Endothelial cell of umbilical vein (primary cell): Measurements from ENCODE around the gene SLC38A10. TPM values are rescaled to one million over a fixed set of nuclear protein-coding genes. Genes with fewer than 3 reads are reported as not detected.

ENCODE experiments used
- BruUV-seq: library from RNA; stranded (reverse); fragments of 400-500 nt; replicated peaks from 2 replicates; lab custom pipeline; 2021; lab: Mats Ljungman, UMichigan
- CTCF ChIA-PET: fragments of 300-600, 350-600 bp; sonication (Branson Sonifier 250); formaldehyde crosslinking; loops from one replicate; lab custom pipeline; 2021; ENCODE audit warnings: antibody characterized with exemption, inconsistent platforms; lab: Charles Lee
- POLR2A ChIA-PET: fragments of 300-600, 350-600 bp; sonication (Branson Sonifier 250); formaldehyde crosslinking; loops from one replicate; lab custom pipeline; 2021; ENCODE audit warnings: antibody characterized with exemption, inconsistent platforms; lab: Charles Lee
- DNase-seq: peaks from one replicate; pipeline ENCODE4 v3.0.0-alpha.2; 2011; ENCODE audit warnings: low read depth, low spot score
- FAIRE-seq: peaks from 2 replicates; lab custom pipeline; 2011; peaks lifted over from hg19 to GRCh38; lab: Jason Lieb, UNC
- H2AFZ ChIP-seq: 2 replicates; pipeline ENCODE4 v1.6.0; 2012; ENCODE audit warnings: low read depth, low read length, control low read depth, inconsistent platforms
- H3K27ac ChIP-seq: 2 replicates; pipeline ENCODE4 v1.5.1; 2011; ENCODE audit warnings: low read depth, mild to moderate bottlenecking, control low read depth, low read length, moderate library complexity; ENCODE audit not compliant: insufficient read depth
- H3K27me3 ChIP-seq, 2 experiments: 2 replicates each; pipeline versions ENCODE4 v1.6.0 to v1.6.1; 2011; ENCODE audit warnings: low read length in 2 of 2, mixed read lengths in 1 of 2; ENCODE audit not compliant: control insufficient read depth in 2 of 2, insufficient read depth in 2 of 2
- H3K36me3 ChIP-seq, 2 experiments: 2 replicates in 1 of 2; 3 replicates in 1 of 2; pipeline ENCODE4 v1.5.1; 2011; ENCODE audit warnings: low read length in 2 of 2, mild to moderate bottlenecking in 1 of 2, moderate library complexity in 1 of 2; ENCODE audit not compliant: control insufficient read depth in 2 of 2, insufficient read depth in 2 of 2; ENCODE audit errors: extremely low read depth in 1 of 2
- H3K4me1 ChIP-seq: 3 replicates; pipeline ENCODE4 v1.5.1; 2011; ENCODE audit warnings: mild to moderate bottlenecking, low read length; ENCODE audit not compliant: control insufficient read depth, insufficient read depth; ENCODE audit errors: extremely low read depth
- H3K4me2 ChIP-seq: 2 replicates; pipeline ENCODE4 v1.6.1; 2011; ENCODE audit warnings: low read length, control low read depth, mixed read lengths; ENCODE audit not compliant: insufficient read depth
- H3K4me3 ChIP-seq, 3 experiments: fragments of 200-600 bp in 1 of 3; sonication (generic), shearing (Covaris generic) in 1 of 3; replicated peaks in 1 of 3; 2 replicates each; pipeline ENCODE4 v1.5.1; 2011 to 2016; ENCODE audit warnings: control low read depth in 3 of 3, low read length in 3 of 3, mild to moderate bottlenecking in 2 of 3, inconsistent platforms in 1 of 3, low read depth in 1 of 3, moderate library complexity in 1 of 3; ENCODE audit not compliant: insufficient read depth in 1 of 3
- H3K79me2 ChIP-seq: 2 replicates; pipeline ENCODE4 v1.6.0; 2012; ENCODE audit warnings: low read length, inconsistent platforms; ENCODE audit not compliant: control insufficient read depth, insufficient read depth
- H3K9ac ChIP-seq: replicated peaks from 2 replicates; pipeline ENCODE3; 2011; ENCODE audit warnings: low read length, control low read depth; ENCODE audit not compliant: insufficient read depth; ENCODE audit errors: extremely low read depth
- H3K9me1 ChIP-seq: replicated peaks from 3 replicates; pipeline ENCODE4 v1.6.0; 2011; ENCODE audit warnings: mild to moderate bottlenecking, low read length; ENCODE audit not compliant: control insufficient read depth, insufficient read depth; ENCODE audit errors: extremely low read depth
- H3K9me3 ChIP-seq: replicated peaks from 2 replicates; pipeline ENCODE4 v1.5.1; 2012; ENCODE audit warnings: low read length, inconsistent platforms; ENCODE audit not compliant: control insufficient read depth, insufficient read depth
- H4K20me1 ChIP-seq: replicated peaks from 2 replicates; pipeline ENCODE3; 2011; ENCODE audit warnings: mild to moderate bottlenecking, low read length; ENCODE audit not compliant: control insufficient read depth, insufficient read depth; ENCODE audit errors: extremely low read depth
- EZH2 ChIP-seq: IDR thresholded peaks from 2 replicates; pipeline ENCODE4 v1.6.1; 2012; ENCODE audit warnings: borderline replicate concordance, low read depth, mild to moderate bottlenecking, moderate library complexity, low read length, inconsistent platforms; ENCODE audit not compliant: severe bottlenecking
- FOS ChIP-seq: IDR thresholded peaks from 2 replicates; pipeline ENCODE4 v1.6.1; 2011; ENCODE audit warnings: mild to moderate bottlenecking, low read length, moderate library complexity, borderline replicate concordance; ENCODE audit not compliant: insufficient read depth
- GATA2 ChIP-seq: IDR thresholded peaks from 2 replicates; pipeline ENCODE4 v1.7.0; 2011; ENCODE audit warnings: low read depth, mild to moderate bottlenecking, moderate library complexity, mixed read lengths, low read length; ENCODE audit not compliant: insufficient read length, insufficient read depth
- JUN ChIP-seq: IDR thresholded peaks from 2 replicates; pipeline ENCODE4 v1.6.1; 2011; ENCODE audit warnings: borderline replicate concordance, low read depth; ENCODE audit not compliant: insufficient read length, insufficient read depth
- MYC ChIP-seq: IDR thresholded peaks from one replicate; pipeline ENCODE4 v1.6.1; 2011; ENCODE audit warnings: mild to moderate bottlenecking, low read depth, low read length
- POLR2A ChIP-seq: IDR thresholded peaks from 2 replicates; pipeline ENCODE4 v1.6.1; 2012; ENCODE audit warnings: low read depth, mild to moderate bottlenecking, control low read depth, low read length
- POLR2AphosphoS5 ChIP-seq: IDR thresholded peaks from 2 replicates; pipeline ENCODE4 v1.6.1; 2012; ENCODE audit warnings: low read depth, mild to moderate bottlenecking, control low read depth, low read length, moderate library complexity; ENCODE audit not compliant: insufficient read depth
- dilution Hi-C: fragments of 300-500 bp; cut with MboI; formaldehyde crosslinking; loops from one replicate; pipeline ENCODE4 v1.15.0; 2019; ENCODE audit warnings: low sequenced_read_pairs; ENCODE audit not compliant: extremely low pct_ligation_motif_present
- intact Hi-C: fragments of 100-400 bp; cut with micrococcal nuclease; formaldehyde crosslinking; loops from one replicate; pipeline ENCODE4 v1.10.0; 2022
- polyA plus RNA-seq, 4 experiments: library from polyadenylated mRNA; depleted of rRNA in 3 of 4; stranded (reverse) in 3 of 4; unstranded in 1 of 4; fragments of >200 nt; gene quantifications; 2 replicates each; pipeline versions ENCODE4 v1.2.1 to v1.2.3, GENCODE V29; 2011 to 2012; ENCODE audit warnings: missing spikeins in 1 of 4
- total RNA-seq: library from RNA; stranded (reverse); gene quantifications from 2 replicates; pipeline ENCODE4 v1.2.3, GENCODE V29; 2021
- TF ChIP-seq, protein P1 (sequence below), 2 donors: IDR thresholded peaks; 1 replicate in 1 of 2; 2 replicates in 1 of 2; pipeline ENCODE4 v1.5.1; 2011; ENCODE audit warnings: low read length in 2 of 2, mild to moderate bottlenecking in 2 of 2, moderate library complexity in 2 of 2, control low read depth in 1 of 2, inconsistent platforms in 1 of 2, low read depth in 1 of 2; ENCODE audit not compliant: insufficient read depth in 1 of 2; ENCODE audit errors: extremely low read depth in 1 of 2
- TF ChIP-seq, protein P2 (sequence below): IDR thresholded peaks from 2 replicates; pipeline ENCODE4 v1.6.1; 2011; ENCODE audit not compliant: insufficient read depth, insufficient read length

The SLC38A10 gene
- total and polyA plus RNA-seq, 2 donors (not counting 3 experiments of a cell fraction or from before 2014, with no cell fraction given), result 72.7 to 113 TPM

DNA sequence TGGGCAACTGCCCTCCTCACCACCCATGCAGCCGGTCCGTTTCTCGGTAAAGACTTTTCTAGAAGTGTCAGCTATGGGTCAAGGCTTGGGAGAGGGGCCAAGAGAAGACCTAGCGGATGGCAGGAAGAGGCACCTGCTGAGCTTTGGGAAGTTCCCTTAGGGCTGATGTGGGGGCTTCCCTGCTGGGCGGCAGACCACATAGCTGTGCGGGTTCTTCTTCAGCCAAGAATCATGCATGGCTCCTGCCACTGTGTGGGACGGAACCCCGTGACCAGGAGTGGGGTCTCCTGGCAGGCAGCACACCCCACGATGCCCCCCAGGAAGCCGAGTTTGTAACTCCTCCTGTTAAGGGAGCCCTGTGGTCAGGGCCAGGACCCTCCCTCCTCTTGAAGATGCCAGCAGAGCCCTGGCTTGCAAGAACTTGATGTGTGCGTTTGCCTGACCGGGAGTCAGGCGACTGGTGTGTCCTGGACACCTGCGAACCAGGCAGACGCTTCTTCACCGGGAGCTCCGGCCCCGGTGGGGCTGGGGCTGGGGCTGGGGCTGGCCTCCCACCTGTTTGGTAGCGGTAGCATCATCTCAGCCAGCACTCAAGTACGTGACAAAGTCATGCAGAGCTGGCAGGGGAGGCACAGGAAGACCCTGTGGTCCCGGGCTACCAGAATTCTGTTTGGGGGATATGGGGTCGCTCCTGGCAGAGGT lies 17.7 kb upstream of the SLC38A10 start:
- FAIRE-seq (no peak), DNase-seq (no peak)
- ChIA-PET POLR2A (no interaction called here), CTCF (interaction anchor here (0.8 to 1.2 kb wide), 2 partner anchors 52 to 82 kb away, joined by 3 read pairs; partner anchors contain the start of gene BAHCC1)
- dilution Hi-C loops, result no loop called here
- Histone ChIP-seq H4K20me1 (no peaks in the 10 kb centered on the region), H3K79me2 (no peaks in the 10 kb centered on the region), H3K4me3 (no peak overlapping the region), H3K9me1 (no peaks in the 10 kb centered on the region), H3K27me3 (no peaks in the 10 kb centered on the region), H3K36me3 (no peaks in the 10 kb centered on the region), H3K27ac (no peak overlapping the region), H3K9ac (no peak overlapping the region), H3K4me2 (no peak overlapping the region), H2AFZ (no peak overlapping the region), H3K9me3 (no peaks in the 10 kb centered on the region), H3K4me1 (peaks cover 2% of the 10 kb centered on the region)
- BruUV-seq, result no TSS peak
- TF ChIP-seq JUN (no peak), MYC (no peak), GATA2 (no peak), FOS (no peak), EZH2 (no peak)
- intact Hi-C loops, result no loop called here

DNA sequence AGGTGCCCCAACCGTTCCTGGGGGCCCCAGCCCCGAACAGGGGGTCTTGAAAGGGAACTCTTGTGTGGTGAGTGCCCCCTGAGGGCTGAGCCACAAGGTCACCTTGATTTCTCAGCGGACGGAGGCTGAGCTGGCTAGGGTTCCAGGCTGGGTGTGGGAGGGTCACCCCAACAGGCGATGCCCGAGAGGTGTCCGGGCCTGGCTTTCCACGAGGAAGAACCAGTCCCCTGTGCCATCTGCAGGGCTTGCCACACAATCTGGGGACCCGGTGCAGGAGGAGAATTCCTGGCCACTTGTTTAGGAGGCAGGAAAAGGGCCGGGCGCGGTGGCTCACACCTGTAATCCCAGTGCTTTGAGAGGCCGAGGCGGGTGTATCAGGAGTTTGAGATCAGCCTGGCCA lies 16.8 kb upstream of the SLC38A10 start:
- no peaks in the 10 kb centered on the region for H3K27me3 ChIP-seq
- peaks cover 2% of the 10 kb centered on the region for H3K4me1 ChIP-seq
- H3K27ac ChIP-seq, result no peak overlapping the region
- no peaks in the 10 kb centered on the region for H3K9me1 ChIP-seq
- dilution Hi-C loops, result no loop called here
- no peak overlapping the region for H2AFZ ChIP-seq
- H3K9ac ChIP-seq, result no peak overlapping the region
- DNase-seq, result no peak
- no peaks in the 10 kb centered on the region for H4K20me1 ChIP-seq
- no TSS peak for BruUV-seq
- intact Hi-C loops, result no loop called here
- no peak for FAIRE-seq
- CTCF ChIA-PET, result no interaction called here
- H3K4me3 ChIP-seq, result no peak overlapping the region
- H3K9me3 ChIP-seq, result no peaks in the 10 kb centered on the region
- H3K4me2 ChIP-seq, result no peak overlapping the region
- no peaks in the 10 kb centered on the region for H3K36me3 ChIP-seq
- TF ChIP-seq FOS (no peak), POLR2A (no peak), POLR2AphosphoS5 (no peak), JUN (no peak), EZH2 (no peak), GATA2 (no peak), MYC (no peak)
- TF ChIP-seq, protein P1, sequence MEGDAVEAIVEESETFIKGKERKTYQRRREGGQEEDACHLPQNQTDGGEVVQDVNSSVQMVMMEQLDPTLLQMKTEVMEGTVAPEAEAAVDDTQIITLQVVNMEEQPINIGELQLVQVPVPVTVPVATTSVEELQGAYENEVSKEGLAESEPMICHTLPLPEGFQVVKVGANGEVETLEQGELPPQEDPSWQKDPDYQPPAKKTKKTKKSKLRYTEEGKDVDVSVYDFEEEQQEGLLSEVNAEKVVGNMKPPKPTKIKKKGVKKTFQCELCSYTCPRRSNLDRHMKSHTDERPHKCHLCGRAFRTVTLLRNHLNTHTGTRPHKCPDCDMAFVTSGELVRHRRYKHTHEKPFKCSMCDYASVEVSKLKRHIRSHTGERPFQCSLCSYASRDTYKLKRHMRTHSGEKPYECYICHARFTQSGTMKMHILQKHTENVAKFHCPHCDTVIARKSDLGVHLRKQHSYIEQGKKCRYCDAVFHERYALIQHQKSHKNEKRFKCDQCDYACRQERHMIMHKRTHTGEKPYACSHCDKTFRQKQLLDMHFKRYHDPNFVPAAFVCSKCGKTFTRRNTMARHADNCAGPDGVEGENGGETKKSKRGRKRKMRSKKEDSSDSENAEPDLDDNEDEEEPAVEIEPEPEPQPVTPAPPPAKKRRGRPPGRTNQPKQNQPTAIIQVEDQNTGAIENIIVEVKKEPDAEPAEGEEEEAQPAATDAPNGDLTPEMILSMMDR (IDR thresholded peaks at IDR 0.05; ENCODE audit: extremely low read depth in 1 of 2, insufficient read depth in 1 of 2, low read depth in 1 of 2, low read length in 2 of 2), result no peak
- TF ChIP-seq, protein P2, sequence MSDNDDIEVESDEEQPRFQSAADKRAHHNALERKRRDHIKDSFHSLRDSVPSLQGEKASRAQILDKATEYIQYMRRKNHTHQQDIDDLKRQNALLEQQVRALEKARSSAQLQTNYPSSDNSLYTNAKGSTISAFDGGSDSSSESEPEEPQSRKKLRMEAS, result no peak
- POLR2A ChIA-PET, result no interaction called here
- no peaks in the 10 kb centered on the region for H3K79me2 ChIP-seq
